ENCODE results near the gene SATB1. TPM values are rescaled to one million over a fixed set of nuclear protein-coding genes. Genes with fewer than 3 reads are reported as not detected.

Gene SATB1
- total RNA-seq, 4 donors from 2014 or later, result 40.9 to 69.6 (median 41.7) TPM

- ATAC-seq, result peak; percentile 93 to 94
- in situ Hi-C loops (cut with MboI; ENCODE audit: low sequenced_read_pairs in 4 of 4), result no loop called here
- no peaks in the 10 kb centered on the region for H3K9me3 ChIP-seq
- intact Hi-C loops (cut with DNase I; ENCODE audit: low total_unique reads), result loop anchor here (2.0 kb wide), 2 partner anchors 20 to 54 kb away; partner anchors contain the start of gene SATB1
- H3K36me3 ChIP-seq, result no peaks in the 10 kb centered on the region
- peak overlapping the region; percentile 64 to 72 (median 68) for H3K4me3 ChIP-seq
- H3K4me1 ChIP-seq, result peaks cover 9 to 22% of the 10 kb centered on the region in 2 donors
- peak overlapping the region in 2 of 4 donors; percentile 5 to 41 for H3K27ac ChIP-seq
- TF ChIP-seq POLR2A (IDR thresholded peaks at IDR 0.05) (no peak), CTCF (IDR thresholded peaks at IDR 0.05 in 4 of 5, conservative IDR thresholded peaks at IDR 0.05 in 1 of 5) (peak in 4 of 5 experiments; percentile 57 to 77 (median 68))
- DNase-seq, result peak in 1 of 2 donors; percentile 25
- H3K27me3 ChIP-seq, result peaks cover 29 to 42% (median 33%) of the 10 kb centered on the region in 3 donors
These were observed 19.7 kb upstream of the SATB1 start for GRCh38 chr3:18444595-18445400.

- H3K4me1 ChIP-seq, result peaks cover 9 to 22% of the 10 kb centered on the region in 2 donors
- DNase-seq, result peak in 1 of 2 donors; percentile 11
- H3K9me3 ChIP-seq, result no peaks in the 10 kb centered on the region
- H3K4me3 ChIP-seq, result peak overlapping the region; percentile 64 to 72 (median 68)
- intact Hi-C loops (cut with DNase I; ENCODE audit: low total_unique reads) (loop anchor here (2.0 kb wide), 2 partner anchors 19 to 53 kb away; partner anchors contain the start of gene SATB1), in situ Hi-C loops (cut with MboI; ENCODE audit: low sequenced_read_pairs in 4 of 4) (no loop called here)
- H3K36me3 ChIP-seq, result no peaks in the 10 kb centered on the region
- peak overlapping the region in 2 of 4 donors; percentile 5 to 41 for H3K27ac ChIP-seq
- ATAC-seq, result peak in 1 of 2 donors; percentile 5
- H3K27me3 ChIP-seq, result peaks cover 29 to 42% (median 33%) of the 10 kb centered on the region in 3 donors
- TF ChIP-seq CTCF (IDR thresholded peaks at IDR 0.05 in 4 of 5, conservative IDR thresholded peaks at IDR 0.05 in 1 of 5) (no peak), POLR2A (IDR thresholded peaks at IDR 0.05) (no peak)
These were observed 18.8 kb upstream of the SATB1 start for GRCh38 chr3:18443665-18444594.

- TF ChIP-seq POLR2A (IDR thresholded peaks at IDR 0.05), result no peak
- no peak for TF ChIP-seq CTCF (IDR thresholded peaks at IDR 0.05 in 4 of 5, conservative IDR thresholded peaks at IDR 0.05 in 1 of 5)
- no peak overlapping the region for H3K27ac ChIP-seq
- peak overlapping the region in 3 of 4 donors; percentile 64 to 72 (median 68) for H3K4me3 ChIP-seq
- ATAC-seq, result no peak
- intact Hi-C loops (cut with DNase I; ENCODE audit: low total_unique reads), result no loop called here
- no peak for DNase-seq
- H3K27me3 ChIP-seq, result peaks cover 29 to 46% (median 38%) of the 10 kb centered on the region in 3 donors
- H3K4me1 ChIP-seq, result peaks cover 9 to 22% of the 10 kb centered on the region in 2 donors
- in situ Hi-C loops (cut with MboI; ENCODE audit: low sequenced_read_pairs in 4 of 4), result no loop called here
- no peaks in the 10 kb centered on the region for H3K9me3 ChIP-seq
- H3K36me3 ChIP-seq, result no peaks in the 10 kb centered on the region
These were observed 17.9 kb upstream of the SATB1 start for GRCh38 chr3:18442756-18443664.

GRCh38 chr3:18441551-18441950 lies 16.4 kb upstream of the SATB1 start:
- in situ Hi-C loops (cut with MboI; ENCODE audit: low sequenced_read_pairs in 4 of 4), result no loop called here
- H3K27me3 ChIP-seq, result peaks cover 42 to 46% (median 42%) of the 10 kb centered on the region in 3 donors

More at GRCh38 chr3:18441551-18441950, 16.4 kb upstream of the SATB1 start:
- Histone ChIP-seq H3K4me3 (no peak overlapping the region), H3K27ac (no peak overlapping the region), H3K4me1 (peaks cover 9 to 22% of the 10 kb centered on the region in 2 donors), H3K9me3 (no peaks in the 10 kb centered on the region), H3K36me3 (no peaks in the 10 kb centered on the region)
- ATAC-seq (no peak), DNase-seq (no peak)
- TF ChIP-seq POLR2A (IDR thresholded peaks at IDR 0.05), result no peak
- no peak for TF ChIP-seq CTCF (IDR thresholded peaks at IDR 0.05 in 4 of 5, conservative IDR thresholded peaks at IDR 0.05 in 1 of 5)
- intact Hi-C loops (cut with DNase I; ENCODE audit: low total_unique reads), result no loop called here

Data from gastrocnemius medialis (tissue), 4 donors.